ENCODE results near the gene LRRC58.

The LRRC58 gene

DNA sequence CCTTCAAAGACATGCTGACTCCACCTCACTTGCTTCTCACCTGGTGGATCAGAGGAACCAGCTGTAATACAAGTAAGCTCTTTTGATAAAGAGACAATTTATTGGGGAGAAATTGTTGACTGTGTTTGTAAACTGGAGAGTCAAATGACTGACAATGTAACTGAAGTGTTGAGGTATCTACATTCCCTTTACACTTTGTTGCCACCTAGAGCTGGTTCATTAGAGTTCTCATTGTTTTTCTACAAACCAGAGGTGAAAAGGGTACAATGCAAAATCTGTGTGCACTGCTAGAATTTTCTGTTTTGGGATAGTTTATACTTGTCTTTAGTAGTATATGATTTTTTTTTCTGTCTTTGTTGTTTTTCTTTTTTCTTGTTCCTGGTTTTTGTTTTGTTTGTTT is 8.7 kb upstream of the LRRC58 start:
- no peaks in the 10 kb centered on the region for H3K36me3 ChIP-seq (ENCODE audit: low read length)
- no peaks in the 10 kb centered on the region for H3K9me3 ChIP-seq (ENCODE audit: insufficient read depth, low read length)
- no peaks in the 10 kb centered on the region for H3F3A ChIP-seq (ENCODE audit: insufficient read depth)
- no peak overlapping the region for H3K9ac ChIP-seq (ENCODE audit: low read length)
- no peak overlapping the region for H3K27ac ChIP-seq (ENCODE audit: low read depth, low read length)
- H3K4me3 ChIP-seq (ENCODE audit: insufficient read depth, low read length, poor library complexity, severe bottlenecking) = no peak overlapping the region
- no peaks in the 10 kb centered on the region for H3K79me2 ChIP-seq (ENCODE audit: insufficient read depth, low read length)
- H3K4me2 ChIP-seq (ENCODE audit: low read depth, low read length, poor library complexity, severe bottlenecking) = no peak overlapping the region
- H3K9me2 ChIP-seq (replicated peaks; ENCODE audit: insufficient read depth, low read length) = no peaks in the 10 kb centered on the region
- H3K27me3 ChIP-seq (ENCODE audit: low read length) = no peaks in the 10 kb centered on the region
- no peak overlapping the region for H2AFZ ChIP-seq (ENCODE audit: low read depth, low read length, severe bottlenecking)
- no peak for TF ChIP-seq EZH2phosphoT487 (conservative IDR thresholded peaks at IDR 0.05; ENCODE audit: low read length)
- TF ChIP-seq, protein P1, sequence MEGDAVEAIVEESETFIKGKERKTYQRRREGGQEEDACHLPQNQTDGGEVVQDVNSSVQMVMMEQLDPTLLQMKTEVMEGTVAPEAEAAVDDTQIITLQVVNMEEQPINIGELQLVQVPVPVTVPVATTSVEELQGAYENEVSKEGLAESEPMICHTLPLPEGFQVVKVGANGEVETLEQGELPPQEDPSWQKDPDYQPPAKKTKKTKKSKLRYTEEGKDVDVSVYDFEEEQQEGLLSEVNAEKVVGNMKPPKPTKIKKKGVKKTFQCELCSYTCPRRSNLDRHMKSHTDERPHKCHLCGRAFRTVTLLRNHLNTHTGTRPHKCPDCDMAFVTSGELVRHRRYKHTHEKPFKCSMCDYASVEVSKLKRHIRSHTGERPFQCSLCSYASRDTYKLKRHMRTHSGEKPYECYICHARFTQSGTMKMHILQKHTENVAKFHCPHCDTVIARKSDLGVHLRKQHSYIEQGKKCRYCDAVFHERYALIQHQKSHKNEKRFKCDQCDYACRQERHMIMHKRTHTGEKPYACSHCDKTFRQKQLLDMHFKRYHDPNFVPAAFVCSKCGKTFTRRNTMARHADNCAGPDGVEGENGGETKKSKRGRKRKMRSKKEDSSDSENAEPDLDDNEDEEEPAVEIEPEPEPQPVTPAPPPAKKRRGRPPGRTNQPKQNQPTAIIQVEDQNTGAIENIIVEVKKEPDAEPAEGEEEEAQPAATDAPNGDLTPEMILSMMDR (IDR thresholded peaks at IDR 0.05; ENCODE audit: insufficient read depth, low read length, poor library complexity, severe bottlenecking) = no peak
- no peaks in the 10 kb centered on the region for H4K20me1 ChIP-seq (ENCODE audit: low read depth, low read length)

DNA sequence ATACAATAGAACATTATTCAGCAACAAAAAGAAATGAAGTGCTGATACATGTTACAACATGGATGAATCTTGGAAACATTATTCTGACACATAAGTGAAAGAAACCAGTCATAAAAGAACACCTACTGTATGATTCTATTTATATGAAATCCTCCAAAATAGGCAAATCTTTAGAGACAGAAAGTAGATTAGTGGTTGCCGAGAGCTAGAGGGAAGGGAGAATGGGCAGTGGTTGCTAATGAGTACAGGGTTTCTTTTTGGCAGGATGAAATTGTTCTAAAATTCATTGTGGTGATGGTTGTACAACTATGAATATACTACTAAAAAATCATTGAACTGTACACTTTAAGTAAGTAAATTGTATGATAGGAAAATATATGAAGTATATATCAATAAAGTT is 6.3 kb upstream of the LRRC58 start:
- Histone ChIP-seq H3K36me3 (ENCODE audit: low read length) (no peaks in the 10 kb centered on the region), H3K9ac (ENCODE audit: low read length) (no peak overlapping the region), H3K4me2 (ENCODE audit: low read depth, low read length, poor library complexity, severe bottlenecking) (no peak overlapping the region), H3F3A (ENCODE audit: insufficient read depth) (peaks cover under 1% of the 10 kb centered on the region; the same call in 1 of the 2 replicates), H3K27ac (ENCODE audit: low read depth, low read length) (no peak overlapping the region), H3K9me2 (replicated peaks; ENCODE audit: insufficient read depth, low read length) (no peaks in the 10 kb centered on the region), H3K4me3 (ENCODE audit: insufficient read depth, low read length, poor library complexity, severe bottlenecking) (no peak overlapping the region), H3K9me3 (ENCODE audit: insufficient read depth, low read length) (no peaks in the 10 kb centered on the region), H4K20me1 (ENCODE audit: low read depth, low read length) (no peaks in the 10 kb centered on the region), H3K79me2 (ENCODE audit: insufficient read depth, low read length) (no peaks in the 10 kb centered on the region), H2AFZ (ENCODE audit: low read depth, low read length, severe bottlenecking) (no peak overlapping the region), H3K27me3 (ENCODE audit: low read length) (no peaks in the 10 kb centered on the region)
- no peak for TF ChIP-seq EZH2phosphoT487 (conservative IDR thresholded peaks at IDR 0.05; ENCODE audit: low read length)
- TF ChIP-seq, protein P1 (IDR thresholded peaks at IDR 0.05; ENCODE audit: insufficient read depth, low read length, poor library complexity, severe bottlenecking) = no peak

DNA sequence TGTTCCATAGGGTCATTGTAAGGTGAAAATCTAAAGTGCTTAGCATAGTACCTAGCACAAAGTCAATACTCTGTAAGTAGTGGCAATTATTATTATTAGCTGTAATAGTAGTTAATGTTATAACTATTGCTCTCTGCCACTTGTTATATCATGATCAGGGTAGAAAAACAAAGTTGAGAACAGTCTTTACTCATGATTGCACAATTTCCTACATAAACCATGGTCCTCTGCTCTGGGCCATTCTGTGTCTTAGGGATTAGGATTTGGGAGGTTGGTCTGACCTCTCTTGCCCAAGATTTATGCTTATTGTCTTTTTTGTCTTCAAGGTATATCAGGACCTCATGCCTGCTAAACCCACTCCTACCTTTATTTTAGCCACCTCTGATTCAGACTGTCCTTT is 4.3 kb upstream of the LRRC58 start:
- H4K20me1 ChIP-seq (ENCODE audit: low read depth, low read length) = no peaks in the 10 kb centered on the region
- no peaks in the 10 kb centered on the region for H3K9me3 ChIP-seq (ENCODE audit: insufficient read depth, low read length)
- no peak overlapping the region for H3K4me3 ChIP-seq (ENCODE audit: insufficient read depth, low read length, poor library complexity, severe bottlenecking)
- no peak overlapping the region for H3K4me2 ChIP-seq (ENCODE audit: low read depth, low read length, poor library complexity, severe bottlenecking)
- H3K27me3 ChIP-seq (ENCODE audit: low read length) = no peaks in the 10 kb centered on the region
- H2AFZ ChIP-seq (ENCODE audit: low read depth, low read length, severe bottlenecking) = no peak overlapping the region
- no peaks in the 10 kb centered on the region for H3K36me3 ChIP-seq (ENCODE audit: low read length)
- no peak for TF ChIP-seq EZH2phosphoT487 (conservative IDR thresholded peaks at IDR 0.05; ENCODE audit: low read length)
- TF ChIP-seq, protein P1 (IDR thresholded peaks at IDR 0.05; ENCODE audit: insufficient read depth, low read length, poor library complexity, severe bottlenecking) = no peak
- H3K9me2 ChIP-seq (replicated peaks; ENCODE audit: insufficient read depth, low read length) = no peaks in the 10 kb centered on the region
- H3K9ac ChIP-seq (ENCODE audit: low read length) = no peak overlapping the region
- no peak overlapping the region for H3K27ac ChIP-seq (ENCODE audit: low read depth, low read length)
- H3K79me2 ChIP-seq (ENCODE audit: insufficient read depth, low read length) = peaks cover 4% of the 10 kb centered on the region
- peaks cover 7% of the 10 kb centered on the region for H3F3A ChIP-seq (ENCODE audit: insufficient read depth)

Measured in SU-DHL-6 (cell line).